Prostate gland (tissue), 2 donors: ENCODE data around the gene NARF.

Source experiments
- POLR2A ChIP-seq: fragments of 450-650 bp; IDR thresholded peaks from one replicate; pipeline ENCODE4 v1.6.1; 2016; ENCODE audit warnings: antibody characterized with exemption, mild to moderate bottlenecking
- TF ChIP-seq, protein P1 (sequence below), 4 experiments: fragments of 200-600 bp in 2 of 4; fragments of 450-650 bp in 2 of 4; sonication (generic) in 2 of 4; IDR thresholded peaks; 1 replicate in 3 of 4; 2 replicates in 1 of 4; pipeline ENCODE4 v1.5.1; 2016 to 2019; ENCODE audit warnings: antibody characterized with exemption in 4 of 4, mild to moderate bottlenecking in 2 of 4, moderate library complexity in 2 of 4

DNA sequence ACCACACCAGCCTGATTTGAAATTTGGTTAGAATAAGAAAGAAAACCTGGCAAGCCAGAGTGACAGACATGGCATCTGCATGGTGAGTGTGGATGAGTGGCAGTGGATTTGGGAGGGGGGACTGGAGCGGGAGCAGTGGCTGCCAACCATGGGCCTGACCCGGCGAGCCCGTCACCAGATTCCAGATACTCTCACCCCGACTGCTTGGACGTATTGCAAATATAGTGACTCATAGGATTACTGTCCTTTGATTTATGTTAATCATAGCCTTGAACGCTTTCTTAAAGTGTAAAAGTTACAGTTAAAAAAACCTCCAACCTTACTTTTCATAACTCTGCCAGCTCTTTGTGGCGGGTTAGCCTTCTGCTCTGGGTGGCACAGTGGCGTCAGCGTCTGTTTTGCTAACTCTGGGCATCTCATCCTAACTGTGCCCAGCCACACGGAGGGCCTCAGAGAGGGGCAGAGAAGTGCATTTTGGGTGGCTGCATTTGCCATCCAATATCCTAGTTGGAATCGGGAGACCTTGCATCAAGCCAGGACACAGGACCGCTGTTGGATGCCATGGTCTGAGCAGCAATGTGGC lies 34.2 kb downstream of the NARF start:
- TF ChIP-seq, protein P1, sequence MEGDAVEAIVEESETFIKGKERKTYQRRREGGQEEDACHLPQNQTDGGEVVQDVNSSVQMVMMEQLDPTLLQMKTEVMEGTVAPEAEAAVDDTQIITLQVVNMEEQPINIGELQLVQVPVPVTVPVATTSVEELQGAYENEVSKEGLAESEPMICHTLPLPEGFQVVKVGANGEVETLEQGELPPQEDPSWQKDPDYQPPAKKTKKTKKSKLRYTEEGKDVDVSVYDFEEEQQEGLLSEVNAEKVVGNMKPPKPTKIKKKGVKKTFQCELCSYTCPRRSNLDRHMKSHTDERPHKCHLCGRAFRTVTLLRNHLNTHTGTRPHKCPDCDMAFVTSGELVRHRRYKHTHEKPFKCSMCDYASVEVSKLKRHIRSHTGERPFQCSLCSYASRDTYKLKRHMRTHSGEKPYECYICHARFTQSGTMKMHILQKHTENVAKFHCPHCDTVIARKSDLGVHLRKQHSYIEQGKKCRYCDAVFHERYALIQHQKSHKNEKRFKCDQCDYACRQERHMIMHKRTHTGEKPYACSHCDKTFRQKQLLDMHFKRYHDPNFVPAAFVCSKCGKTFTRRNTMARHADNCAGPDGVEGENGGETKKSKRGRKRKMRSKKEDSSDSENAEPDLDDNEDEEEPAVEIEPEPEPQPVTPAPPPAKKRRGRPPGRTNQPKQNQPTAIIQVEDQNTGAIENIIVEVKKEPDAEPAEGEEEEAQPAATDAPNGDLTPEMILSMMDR (IDR thresholded peaks at IDR 0.05): no peak
- TF ChIP-seq POLR2A: no peak
